HG02642 (cell line): ENCODE data around the gene GNB1.

Experiments used
- ATAC-seq: cut with Tn5 transposase; IDR thresholded peaks from one replicate; pipeline ENCODE4 v1.9.1; 2021; ENCODE audit warnings: mild to moderate bottlenecking; ENCODE audit not compliant: unreplicated experiment, poor library complexity

Gene GNB1

GRCh38 chr1:1835546-1835945, 55.3 kb downstream of the GNB1 start:
- ATAC-seq = no peak

- ATAC-seq = peak; percentile 48
Measured at GRCh38 chr1:1833916-1834325, 57.0 kb downstream of the GNB1 start.

GRCh38 chr1:1833456-1833855, 57.4 kb downstream of the GNB1 start:
- no peak for ATAC-seq

- ATAC-seq = no peak
Measured at GRCh38 chr1:1832820-1833219, 58.1 kb downstream of the GNB1 start.

GRCh38 chr1:1832166-1832565, 58.7 kb downstream of the GNB1 start:
- no peak for ATAC-seq

- ATAC-seq = no peak
Measured at GRCh38 chr1:1827089-1827848, 63.6 kb downstream of the GNB1 start.

GRCh38 chr1:1826356-1827088, 64.4 kb downstream of the GNB1 start:
- no peak for ATAC-seq

- ATAC-seq = no peak
Measured at GRCh38 chr1:1825217-1825616, 65.7 kb downstream of the GNB1 start.

GRCh38 chr1:1819762-1820161, 71.1 kb downstream of the GNB1 start:
- ATAC-seq = no peak

- no peak for ATAC-seq
Measured at GRCh38 chr1:1817221-1817620, 73.7 kb downstream of the GNB1 start.

- no peak for ATAC-seq
Measured at GRCh38 chr1:1815606-1816281, 75.1 kb downstream of the GNB1 start.

GRCh38 chr1:1809489-1809888, 81.4 kb downstream of the GNB1 start:
- no peak for ATAC-seq

- ATAC-seq = no peak
Measured at GRCh38 chr1:1808206-1808605, 82.7 kb downstream of the GNB1 start.

GRCh38 chr1:1806890-1807289, 84.0 kb downstream of the GNB1 start:
- ATAC-seq = no peak

- ATAC-seq = no peak
Measured at GRCh38 chr1:1804301-1804700, 86.6 kb downstream of the GNB1 start.

GRCh38 chr1:1802871-1803270, 88.0 kb downstream of the GNB1 start:
- no peak for ATAC-seq

GRCh38 chr1:1799716-1800115, 91.2 kb downstream of the GNB1 start:
- ATAC-seq = peak; percentile 67

- no peak for ATAC-seq
Measured at GRCh38 chr1:1797731-1798341, 93.1 kb downstream of the GNB1 start.

- ATAC-seq = no peak
Measured at GRCh38 chr1:1796466-1796865, 94.4 kb downstream of the GNB1 start.

GRCh38 chr1:1794999-1795398, 95.9 kb downstream of the GNB1 start:
- no peak for ATAC-seq
